ENCODE results near the gene COL5A3.

DNA sequence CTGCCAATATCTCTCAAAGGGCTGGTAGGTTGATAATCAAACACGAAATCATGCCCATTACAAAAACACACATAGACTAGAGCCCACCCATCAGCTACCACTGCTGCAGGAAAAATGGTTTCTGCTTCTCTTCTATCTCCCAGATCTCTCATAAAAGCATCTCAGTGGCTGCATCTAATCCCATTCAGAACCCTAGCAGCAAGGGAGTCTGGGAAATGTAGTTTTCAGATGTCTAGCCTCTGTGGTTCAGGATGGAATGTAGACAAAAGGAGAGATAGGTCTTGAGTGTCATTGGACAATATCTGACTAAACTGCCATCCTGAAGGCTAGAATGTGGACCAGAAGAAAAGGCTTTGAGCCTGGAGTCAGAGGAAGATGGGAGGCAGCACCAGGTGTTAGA lies 35.1 kb upstream of the COL5A3 start:
- TF ChIP-seq, protein P1, sequence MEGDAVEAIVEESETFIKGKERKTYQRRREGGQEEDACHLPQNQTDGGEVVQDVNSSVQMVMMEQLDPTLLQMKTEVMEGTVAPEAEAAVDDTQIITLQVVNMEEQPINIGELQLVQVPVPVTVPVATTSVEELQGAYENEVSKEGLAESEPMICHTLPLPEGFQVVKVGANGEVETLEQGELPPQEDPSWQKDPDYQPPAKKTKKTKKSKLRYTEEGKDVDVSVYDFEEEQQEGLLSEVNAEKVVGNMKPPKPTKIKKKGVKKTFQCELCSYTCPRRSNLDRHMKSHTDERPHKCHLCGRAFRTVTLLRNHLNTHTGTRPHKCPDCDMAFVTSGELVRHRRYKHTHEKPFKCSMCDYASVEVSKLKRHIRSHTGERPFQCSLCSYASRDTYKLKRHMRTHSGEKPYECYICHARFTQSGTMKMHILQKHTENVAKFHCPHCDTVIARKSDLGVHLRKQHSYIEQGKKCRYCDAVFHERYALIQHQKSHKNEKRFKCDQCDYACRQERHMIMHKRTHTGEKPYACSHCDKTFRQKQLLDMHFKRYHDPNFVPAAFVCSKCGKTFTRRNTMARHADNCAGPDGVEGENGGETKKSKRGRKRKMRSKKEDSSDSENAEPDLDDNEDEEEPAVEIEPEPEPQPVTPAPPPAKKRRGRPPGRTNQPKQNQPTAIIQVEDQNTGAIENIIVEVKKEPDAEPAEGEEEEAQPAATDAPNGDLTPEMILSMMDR (IDR thresholded peaks at IDR 0.05; ENCODE audit: borderline replicate concordance, extremely low read depth, low read length, poor library complexity, severe bottlenecking), result no peak
- TF ChIP-seq EZH2 (IDR thresholded peaks at IDR 0.05; ENCODE audit: borderline replicate concordance, low read depth, low read length, severe bottlenecking), result no peak

Measured in DND-41 (cell line).